ENCODE measurements around the gene CLASP1. TPM values are rescaled to one million over a fixed set of nuclear protein-coding genes. Genes with fewer than 3 reads are reported as not detected.

Gene CLASP1
- total RNA-seq, 1 donor from 2014 or later = 110 TPM

- H3K4me2 ChIP-seq = no peak overlapping the region
- H3K27me3 ChIP-seq = no peaks in the 10 kb centered on the region
- H3K36me3 ChIP-seq = no peaks in the 10 kb centered on the region
- peaks cover 49% of the 10 kb centered on the region for H4K20me1 ChIP-seq (ENCODE audit: low read depth)
- no peak for DNase-seq (ENCODE audit: low spot score)
- H3K9me3 ChIP-seq (ENCODE audit: low read depth) = peaks cover 19% of the 10 kb centered on the region
- H3K4me1 Mint-ChIP-seq = peaks cover 12% of the 10 kb centered on the region
- H3K4me3 Mint-ChIP-seq = no peak overlapping the region
- peaks cover 31% of the 10 kb centered on the region for H3K36me3 Mint-ChIP-seq
- H3K27ac Mint-ChIP-seq = no peak overlapping the region
- H3K27ac ChIP-seq = no peak overlapping the region
- H2AFZ ChIP-seq (replicated peaks) = no peak overlapping the region
- peaks cover 2% of the 10 kb centered on the region for H3K27me3 Mint-ChIP-seq (ENCODE audit: insufficient read depth, low read depth)
- peaks cover 100% of the 10 kb centered on the region for H3K79me2 ChIP-seq (ENCODE audit: low read depth)
- peaks cover 25% of the 10 kb centered on the region for H3K9me3 Mint-ChIP-seq
- no peak overlapping the region for H3K9ac ChIP-seq
- no peak overlapping the region for H3K4me3 ChIP-seq
- TF ChIP-seq CTCF (IDR thresholded peaks at IDR 0.05) = no peak
- H3F3A ChIP-seq (ENCODE audit: low read depth) = peaks cover 4% of the 10 kb centered on the region
- H3K4me1 ChIP-seq = peaks cover 5% of the 10 kb centered on the region
These were observed 10.9 kb downstream of the CLASP1 start for GRCh38 chr2:121638333-121638732.

- no peak overlapping the region for H3K4me3 Mint-ChIP-seq
- H3K27me3 Mint-ChIP-seq (ENCODE audit: insufficient read depth, low read depth) = peaks cover 2% of the 10 kb centered on the region
- no peak for TF ChIP-seq CTCF (IDR thresholded peaks at IDR 0.05)
- TF ChIP-seq EZH2phosphoT487 (IDR thresholded peaks at IDR 0.05) = no peak
- no peak for TF ChIP-seq EZH2 (IDR thresholded peaks at IDR 0.05)
- H3K9me3 ChIP-seq (ENCODE audit: low read depth) = peaks cover 19% of the 10 kb centered on the region
- H3K27ac ChIP-seq = no peak overlapping the region
- H4K20me1 ChIP-seq (ENCODE audit: low read depth) = peaks cover 39% of the 10 kb centered on the region
- H3K4me1 ChIP-seq = peaks cover 5% of the 10 kb centered on the region
- no peaks in the 10 kb centered on the region for H3K27me3 ChIP-seq
- H3F3A ChIP-seq (ENCODE audit: low read depth) = peaks cover 4% of the 10 kb centered on the region
- peaks cover 22% of the 10 kb centered on the region for H3K9me3 Mint-ChIP-seq
- peaks cover 12% of the 10 kb centered on the region for H3K4me1 Mint-ChIP-seq
- H3K9ac ChIP-seq = no peak overlapping the region
- no peak overlapping the region for H2AFZ ChIP-seq (replicated peaks)
- H3K4me2 ChIP-seq = no peak overlapping the region
- H3K4me3 ChIP-seq = no peak overlapping the region
- no peak for DNase-seq (ENCODE audit: low spot score)
- H3K79me2 ChIP-seq (ENCODE audit: low read depth) = peaks cover 97% of the 10 kb centered on the region
- no peaks in the 10 kb centered on the region for H3K36me3 ChIP-seq
- H3K27ac Mint-ChIP-seq = peak overlapping the region; percentile 25
- H3K36me3 Mint-ChIP-seq = peaks cover 29% of the 10 kb centered on the region
These were observed 13.9 kb downstream of the CLASP1 start for GRCh38 chr2:121635371-121635770.

- Histone ChIP-seq H3K27ac (no peak overlapping the region), H3K4me1 (peaks cover 5% of the 10 kb centered on the region), H3K9me3 (ENCODE audit: low read depth) (peaks cover 19% of the 10 kb centered on the region), H3K79me2 (ENCODE audit: low read depth) (peaks cover 97% of the 10 kb centered on the region), H3K4me2 (no peak overlapping the region), H2AFZ (replicated peaks) (no peak overlapping the region), H3K4me3 (no peak overlapping the region), H3K36me3 (no peaks in the 10 kb centered on the region), H3F3A (ENCODE audit: low read depth) (peaks cover 4% of the 10 kb centered on the region), H4K20me1 (ENCODE audit: low read depth) (peaks cover 39% of the 10 kb centered on the region), H3K9ac (no peak overlapping the region), H3K27me3 (no peaks in the 10 kb centered on the region)
- Mint-ChIP-seq H3K36me3 (peaks cover 28% of the 10 kb centered on the region), H3K4me3 (no peak overlapping the region), H3K9me3 (peaks cover 21% of the 10 kb centered on the region), H3K4me1 (peaks cover 12% of the 10 kb centered on the region), H3K27me3 (ENCODE audit: insufficient read depth, low read depth) (peaks cover 2% of the 10 kb centered on the region), H3K27ac (no peak overlapping the region)
- no peak for DNase-seq (ENCODE audit: low spot score)
- no peak for TF ChIP-seq CTCF (IDR thresholded peaks at IDR 0.05)
- no peak for TF ChIP-seq EZH2 (IDR thresholded peaks at IDR 0.05)
- TF ChIP-seq EZH2phosphoT487 (IDR thresholded peaks at IDR 0.05) = no peak
These were observed 14.6 kb downstream of the CLASP1 start for GRCh38 chr2:121634354-121635307.
